Endothelial cell (in vitro differentiated cells): ENCODE results near the gene C10orf143. TPM values are rescaled to one million over a fixed set of nuclear protein-coding genes. Genes with fewer than 3 reads are reported as not detected.

ENCODE experiments used
- DNase-seq: peaks from one replicate; pipeline ENCODE4 v3.0.0; 2021; ENCODE audit warnings: low spot score
- H3K27ac Mint-ChIP-seq: one replicate; pipeline ENCODE4 v1.8.0; 2021; ENCODE audit warnings: mixed read lengths, inconsistent platforms; ENCODE audit not compliant: unreplicated experiment
- H3K27me3 Mint-ChIP-seq: one replicate; pipeline ENCODE4 v1.8.0; 2021; ENCODE audit warnings: mild to moderate bottlenecking, moderate library complexity, mixed read lengths, inconsistent platforms; ENCODE audit not compliant: unreplicated experiment
- H3K36me3 Mint-ChIP-seq: one replicate; pipeline ENCODE4 v1.8.0; 2021; ENCODE audit warnings: mild to moderate bottlenecking, low read depth, mixed read lengths, inconsistent platforms; ENCODE audit not compliant: unreplicated experiment
- H3K4me1 Mint-ChIP-seq: one replicate; pipeline ENCODE4 v1.8.0; 2021; ENCODE audit warnings: mild to moderate bottlenecking, mixed read lengths, inconsistent platforms; ENCODE audit not compliant: unreplicated experiment
- H3K4me3 Mint-ChIP-seq: one replicate; pipeline ENCODE4 v1.8.0; 2021; ENCODE audit warnings: mild to moderate bottlenecking, mixed read lengths, inconsistent platforms; ENCODE audit not compliant: unreplicated experiment
- H3K9me3 Mint-ChIP-seq: one replicate; pipeline ENCODE4 v1.8.0; 2021; ENCODE audit warnings: mixed read lengths, inconsistent platforms; ENCODE audit not compliant: unreplicated experiment
- CTCF ChIP-seq: fragments of 200-600 bp; sonication (generic); IDR thresholded peaks from one replicate; pipeline ENCODE4 v1.5.0; 2021; ENCODE audit warnings: antibody characterized with exemption; ENCODE audit not compliant: unreplicated experiment
- total RNA-seq: library from RNA; stranded (reverse); fragmentation: NEBNext Ultra II Directional; extraction: Animal tissue kit (Norgen Biotek cat#: 25700); gene quantifications from one replicate; pipeline ENCODE4 v1.2.1, GENCODE V29; 2021; ENCODE audit not compliant: unreplicated experiment

C10orf143 gene
- total RNA-seq, 1 donor from 2014 or later = 3.4 TPM

- DNase-seq = no peak
- H3K4me3 Mint-ChIP-seq = no peak overlapping the region
- TF ChIP-seq CTCF = no peak
- no peaks in the 10 kb centered on the region for H3K4me1 Mint-ChIP-seq
- H3K27ac Mint-ChIP-seq = no peak overlapping the region
- peaks cover 7% of the 10 kb centered on the region for H3K27me3 Mint-ChIP-seq
- no peaks in the 10 kb centered on the region for H3K36me3 Mint-ChIP-seq
- no peaks in the 10 kb centered on the region for H3K9me3 Mint-ChIP-seq
These were observed 96.2 kb downstream of the C10orf143 start for GRCh38 chr10:130014263-130015074.

Other genes starting within 250 kb of the C10orf143 start
- gene EBF3, start 146.6 kb downstream of the C10orf143 start, total RNA-seq = 1.3 TPM
- gene GLRX3, start 25.6 kb upstream of the C10orf143 start, total RNA-seq = 111 TPM